Loucy (cell line): ENCODE measurements around the gene XRCC1.

Experiments
- CTCF ChIP-seq: fragments of 200-600 bp; sonication (generic); conservative IDR thresholded peaks from 2 replicates; pipeline ENCODE4 v1.5.1; 2014; ENCODE audit warnings: mild to moderate bottlenecking, antibody characterized with exemption, low read length
- EZH2phosphoT487 ChIP-seq: fragments of 200-600 bp; IDR thresholded peaks from 2 replicates; pipeline ENCODE4 v1.6.1; 2018; ENCODE audit warnings: antibody characterized with exemption, mild to moderate bottlenecking, moderate library complexity, borderline replicate concordance

GRCh38 chr19:43532571-43532961 is 42.8 kb downstream of the XRCC1 start:
- no peak for TF ChIP-seq CTCF
- no peak for TF ChIP-seq EZH2phosphoT487
